Tibial artery (tissue), 4 donors: Measurements from ENCODE around the gene PHF23.
"Not testable (repeated sequence)": the region's sequence is repeated elsewhere in the genome, so short reads cannot be mapped to it uniquely, and the experiment has no call there.

Experiments
- DNase-seq, 2 donors: peaks; one replicate each; pipeline ENCODE4 v3.0.0-alpha.2; 2019
- H3K27ac ChIP-seq, 2 donors: fragments of 200-600 bp; sonication (generic) in 1 of 2; 1 replicate in 1 of 2; 2 replicates in 1 of 2; pipeline ENCODE4 v1.5.1; 2018 to 2019; ENCODE audit warnings: mild to moderate bottlenecking in 1 of 2
- H3K27me3 ChIP-seq, 2 donors: fragments of 200-600 bp; sonication (generic) in 1 of 2; one replicate each; pipeline versions ENCODE4 v1.5.1 to v1.6.0; 2016 to 2019
- H3K36me3 ChIP-seq, 3 donors: fragments of 200-600 bp; sonication (generic) in 2 of 3; one replicate each; pipeline ENCODE4 v1.5.1; 2016 to 2019; ENCODE audit warnings: mild to moderate bottlenecking in 2 of 3
- H3K4me1 ChIP-seq, 4 donors: fragments of 200-600 bp; sonication (generic) in 2 of 4; 1 replicate in 3 of 4; 2 replicates in 1 of 4; pipeline ENCODE4 v1.5.1; 2016 to 2019
- H3K4me3 ChIP-seq, 2 donors: fragments of 200-600 bp; sonication (generic) in 1 of 2; 1 replicate in 1 of 2; 2 replicates in 1 of 2; pipeline ENCODE4 v1.5.1; 2018 to 2019; ENCODE audit warnings: mild to moderate bottlenecking in 2 of 2
- H3K9me3 ChIP-seq, 3 donors: fragments of 200-600 bp; sonication (generic) in 1 of 3; one replicate each; pipeline ENCODE4 v1.5.1; 2016 to 2019
- CTCF ChIP-seq, 2 experiments: fragments of 200-600 bp in 1 of 2; fragments of 450-650 bp in 1 of 2; IDR thresholded peaks; one replicate each; pipeline ENCODE4 v1.5.1; 2017 to 2019; ENCODE audit warnings: antibody characterized with exemption in 2 of 2, mild to moderate bottlenecking in 1 of 2, moderate library complexity in 1 of 2
- intact Hi-C: fragments of 100-400 bp; cut with DNase I; formaldehyde crosslinking; loops from one replicate; pipeline ENCODE4 v1.15.0; 2023; ENCODE audit warnings: low total_unique reads

Gene PHF23

GRCh38 chr17:7250695-7251627, 11.7 kb upstream of the PHF23 start:
- H3K4me3 ChIP-seq, result peak overlapping the region; percentile 94 to 98
- H3K27ac ChIP-seq, result peak overlapping the region; percentile 96 to 100
- intact Hi-C loops, result loop anchor here (10.0 kb wide), 2 partner anchors 94 to 314 kb away; partner anchors contain the start of gene SENP3
- H3K4me1 ChIP-seq, result peaks cover 0 to 40% (median 32%) of the 10 kb centered on the region in 4 donors
- no peaks in the 10 kb centered on the region for H3K9me3 ChIP-seq
- no peaks in the 10 kb centered on the region for H3K27me3 ChIP-seq
- no peak for TF ChIP-seq CTCF (IDR thresholded peaks at IDR 0.05)
- no peak for DNase-seq
- peaks cover 22 to 30% (median 30%) of the 10 kb centered on the region in 3 donors for H3K36me3 ChIP-seq

- intact Hi-C loops, result loop anchor here (10.0 kb wide), 2 partner anchors 95 to 315 kb away; partner anchors contain the start of gene SENP3
- TF ChIP-seq CTCF (IDR thresholded peaks at IDR 0.05), result no peak
- H3K9me3 ChIP-seq, result no peaks in the 10 kb centered on the region
- peak overlapping the region; percentile 94 to 98 for H3K4me3 ChIP-seq
- no peaks in the 10 kb centered on the region for H3K27me3 ChIP-seq
- peaks cover 14 to 30% (median 29%) of the 10 kb centered on the region in 3 donors for H3K36me3 ChIP-seq
- peaks cover 0 to 40% (median 32%) of the 10 kb centered on the region in 4 donors for H3K4me1 ChIP-seq
- peak overlapping the region in 1 of 2 donors; percentile 100 for H3K27ac ChIP-seq
- DNase-seq, result no peak
Observed at GRCh38 chr17:7249830-7250229, 10.6 kb upstream of the PHF23 start.

- H3K27me3 ChIP-seq, result no peaks in the 10 kb centered on the region
- no peak for TF ChIP-seq CTCF (IDR thresholded peaks at IDR 0.05)
- intact Hi-C loops, result no loop called here
- no peak for DNase-seq
- no peak overlapping the region for H3K27ac ChIP-seq
- peaks cover 13 to 30% (median 29%) of the 10 kb centered on the region in 3 donors for H3K36me3 ChIP-seq
- peaks cover 0 to 40% (median 32%) of the 10 kb centered on the region in 4 donors for H3K4me1 ChIP-seq
- H3K4me3 ChIP-seq, result no peak overlapping the region
- no peaks in the 10 kb centered on the region for H3K9me3 ChIP-seq
Observed at GRCh38 chr17:7249214-7249613, 10.0 kb upstream of the PHF23 start.

GRCh38 chr17:7248796-7249195, 9.5 kb upstream of the PHF23 start:
- no peak for TF ChIP-seq CTCF (IDR thresholded peaks at IDR 0.05)
- Histone ChIP-seq H3K4me3 (no peak overlapping the region), H3K4me1 (peaks cover 0 to 43% (median 33%) of the 10 kb centered on the region in 4 donors), H3K27me3 (no peaks in the 10 kb centered on the region), H3K9me3 (no peaks in the 10 kb centered on the region), H3K27ac (no peak overlapping the region), H3K36me3 (peaks cover 13 to 33% (median 32%) of the 10 kb centered on the region in 3 donors)
- intact Hi-C loops, result no loop called here
- DNase-seq, result no peak

- Histone ChIP-seq H3K4me1 (peaks cover 0 to 40% (median 28%) of the 10 kb centered on the region in 4 donors), H3K9me3 (no peaks in the 10 kb centered on the region), H3K27me3 (no peaks in the 10 kb centered on the region), H3K4me3 (no peak overlapping the region), H3K36me3 (peaks cover 13 to 34% (median 33%) of the 10 kb centered on the region in 3 donors), H3K27ac (no peak overlapping the region)
- no peak for DNase-seq
- no peak for TF ChIP-seq CTCF (IDR thresholded peaks at IDR 0.05)
- intact Hi-C loops, result no loop called here
Observed at GRCh38 chr17:7246779-7247178, 7.5 kb upstream of the PHF23 start.

GRCh38 chr17:7243838-7244237, 4.6 kb upstream of the PHF23 start:
- H3K4me3 ChIP-seq, H3K9me3 ChIP-seq, DNase-seq, intact Hi-C loops, H3K27me3 ChIP-seq: not testable (repeated sequence)
- peak overlapping the region; percentile 95 to 97 for H3K27ac ChIP-seq
- H3K4me1 ChIP-seq, result peaks cover 0 to 36% (median 27%) of the 10 kb centered on the region in 4 donors
- peaks cover 25 to 46% (median 45%) of the 10 kb centered on the region in 3 donors for H3K36me3 ChIP-seq
